GM23248 (cell line): Measurements from ENCODE around the gene ARHGAP19. TPM values are rescaled to one million over a fixed set of nuclear protein-coding genes. Genes with fewer than 3 reads are reported as not detected.

ENCODE experiments used
- DNase-seq: peaks from one replicate; pipeline ENCODE4 v3.0.0-alpha.2; 2015
- H2AFZ ChIP-seq: fragments of 200-600 bp; sonication (generic); 2 replicates; pipeline ENCODE4 v1.6.1; 2016; ENCODE audit warnings: antibody characterized with exemption
- H3F3A ChIP-seq: fragments of 200-600 bp; sonication (generic); 2 replicates; pipeline ENCODE4 v1.6.1; 2016; ENCODE audit warnings: mild to moderate bottlenecking, antibody characterized with exemption, mixed run types; ENCODE audit not compliant: insufficient read depth
- H3K27ac ChIP-seq: fragments of 200-600 bp; sonication (generic); 2 replicates; pipeline ENCODE4 v1.5.1; 2016; ENCODE audit warnings: mild to moderate bottlenecking
- H3K27me3 ChIP-seq: fragments of 200-600 bp; sonication (generic); replicated peaks from 2 replicates; pipeline ENCODE4 v1.6.1; 2016; ENCODE audit warnings: mild to moderate bottlenecking; ENCODE audit not compliant: insufficient read depth
- H3K36me3 ChIP-seq: fragments of 200-600 bp; sonication (generic); 2 replicates; pipeline ENCODE4 v1.6.1; 2016; ENCODE audit warnings: low read depth, mild to moderate bottlenecking
- H3K4me1 ChIP-seq: fragments of 200-600 bp; sonication (generic); 2 replicates; pipeline ENCODE4 v1.6.1; 2016; ENCODE audit warnings: mild to moderate bottlenecking; ENCODE audit not compliant: insufficient read depth
- H3K4me2 ChIP-seq: fragments of 200-600 bp; sonication (generic); one replicate; pipeline ENCODE4 v1.6.1; 2016; ENCODE audit warnings: mild to moderate bottlenecking; ENCODE audit not compliant: unreplicated experiment
- H3K4me3 ChIP-seq: fragments of 200-600 bp; sonication (generic); 2 replicates; pipeline ENCODE4 v1.5.1; 2016; ENCODE audit warnings: mild to moderate bottlenecking
- H3K79me2 ChIP-seq: fragments of 200-600 bp; sonication (generic); 2 replicates; pipeline ENCODE4 v1.6.1; 2016; ENCODE audit warnings: mild to moderate bottlenecking; ENCODE audit not compliant: insufficient read depth
- H3K9ac ChIP-seq: fragments of 200-600 bp; sonication (generic); 2 replicates; pipeline ENCODE4 v1.6.1; 2016; ENCODE audit warnings: mild to moderate bottlenecking
- H3K9me2 ChIP-seq: fragments of 200-600 bp; sonication (generic); 2 replicates; pipeline ENCODE4 v1.6.1; 2016; ENCODE audit warnings: mixed run types, mild to moderate bottlenecking, moderate library complexity; ENCODE audit not compliant: insufficient read depth
- H3K9me3 ChIP-seq: fragments of 200-600 bp; sonication (generic); one replicate; pipeline ENCODE4 v1.6.1; 2017; ENCODE audit warnings: low read depth
- H4K20me1 ChIP-seq: fragments of 200-600 bp; sonication (generic); 2 replicates; pipeline ENCODE4 v1.6.0; 2016; ENCODE audit not compliant: insufficient read depth
- EZH2 ChIP-seq: fragments of 200-600 bp; sonication (generic); IDR thresholded peaks from 2 replicates; pipeline ENCODE4 v1.6.1; 2018; ENCODE audit warnings: antibody characterized with exemption, mild to moderate bottlenecking; ENCODE audit not compliant: insufficient read depth, poor library complexity, severe bottlenecking
- EZH2phosphoT487 ChIP-seq: fragments of 200-600 bp; sonication (generic); IDR thresholded peaks from 2 replicates; pipeline ENCODE4 v1.6.1; 2018; ENCODE audit warnings: antibody characterized with exemption, moderate library complexity, mild to moderate bottlenecking, low read depth; ENCODE audit not compliant: insufficient read depth
- WGBS, 2 experiments: methylation state at CpG; one replicate each; pipeline ENCODE4 v1.1.6; 2015 to 2017; ENCODE audit warnings: low lambda C conversion rate in 2 of 2, low coverage in 1 of 2; ENCODE audit errors: missing lambda C conversion rate in 2 of 2; 5-methylcytosine and 5-hydroxymethylcytosine counted together
- in situ Hi-C: fragments of 300-500 bp; cut with MboI; formaldehyde crosslinking; loops from 2 replicates; pipeline ENCODE4 v1.15.0; 2020
- polyA plus RNA-seq: library from polyadenylated mRNA; unstranded; fragments of >200 nt; fragmentation: Nextera tagmentation; extraction: Ambion mirVana; gene quantifications from 2 replicates; pipeline ENCODE4 v1.2.1, GENCODE V29; 2016
- total RNA-seq: library from RNA; depleted of rRNA; stranded (reverse); fragments of >200 nt; shearing (Covaris generic); gene quantifications from 2 replicates; pipeline ENCODE4 v1.2.3, GENCODE V29; 2014

Gene ARHGAP19
- total and polyA plus RNA-seq, 2 experiments from 2014 or later, result 1.9 to 5.0 TPM

- H3K9me2 ChIP-seq, result no peaks in the 10 kb centered on the region
- H3K4me3 ChIP-seq, result no peak overlapping the region
- no peak overlapping the region for H3K9ac ChIP-seq
- H3K4me1 ChIP-seq, result peaks cover 28% of the 10 kb centered on the region
- peak; percentile 52 for DNase-seq
- H3K27me3 ChIP-seq, result no peaks in the 10 kb centered on the region
- peak overlapping the region; percentile 31 for H3K27ac ChIP-seq
- no peaks in the 10 kb centered on the region for H3K36me3 ChIP-seq
- WGBS, 2 experiments, result 90 to 94% methylated on average over 1 of the region's 1 CpG
- H3K4me2 ChIP-seq, result no peak overlapping the region
- no peaks in the 10 kb centered on the region for H3K79me2 ChIP-seq
- H3K9me3 ChIP-seq, result no peaks in the 10 kb centered on the region
- H3F3A ChIP-seq, result peaks cover 23% of the 10 kb centered on the region; the same call in 1 of the 2 replicates
- no peak overlapping the region for H2AFZ ChIP-seq
- in situ Hi-C loops, result no loop called here
- TF ChIP-seq EZH2phosphoT487 (no peak), EZH2 (no peak)
- H4K20me1 ChIP-seq, result no peaks in the 10 kb centered on the region
These were observed 63.0 kb downstream of the ARHGAP19 start for GRCh38 chr10:97229322-97230015.

GRCh38 chr10:97228775-97229157 lies 63.7 kb downstream of the ARHGAP19 start:
- Histone ChIP-seq H3K4me3 (no peak overlapping the region), H2AFZ (no peak overlapping the region), H3K4me2 (no peak overlapping the region), H4K20me1 (no peaks in the 10 kb centered on the region), H3K27me3 (no peaks in the 10 kb centered on the region), H3K4me1 (peaks cover 30% of the 10 kb centered on the region), H3F3A (peaks cover 23% of the 10 kb centered on the region; the same call in 1 of the 2 replicates), H3K9me2 (no peaks in the 10 kb centered on the region), H3K9me3 (no peaks in the 10 kb centered on the region), H3K36me3 (no peaks in the 10 kb centered on the region), H3K27ac (no peak overlapping the region), H3K9ac (no peak overlapping the region), H3K79me2 (no peaks in the 10 kb centered on the region)
- DNase-seq, result no peak
- 97 to 100% methylated on average over 1 of the region's 1 CpG for WGBS, 2 experiments
- TF ChIP-seq EZH2, result no peak
- TF ChIP-seq EZH2phosphoT487, result no peak
- in situ Hi-C loops, result no loop called here

- H4K20me1 ChIP-seq, result no peaks in the 10 kb centered on the region
- H3K27me3 ChIP-seq, result no peaks in the 10 kb centered on the region
- H3K4me1 ChIP-seq, result peaks cover 30% of the 10 kb centered on the region
- H3K36me3 ChIP-seq, result no peaks in the 10 kb centered on the region
- no peak overlapping the region for H2AFZ ChIP-seq
- H3K27ac ChIP-seq, result no peak overlapping the region
- no peaks in the 10 kb centered on the region for H3K79me2 ChIP-seq
- H3K4me2 ChIP-seq, result no peak overlapping the region
- no peak overlapping the region for H3K9ac ChIP-seq
- H3K9me2 ChIP-seq, result no peaks in the 10 kb centered on the region
- no peak for DNase-seq
- H3K4me3 ChIP-seq, result no peak overlapping the region
- WGBS, 2 experiments, result 94 to 95% methylated on average over 3 of the region's 3 CpGs
- in situ Hi-C loops, result no loop called here
- H3F3A ChIP-seq, result peaks cover 23% of the 10 kb centered on the region; the same call in 1 of the 2 replicates
- H3K9me3 ChIP-seq, result no peaks in the 10 kb centered on the region
- TF ChIP-seq EZH2phosphoT487 (no peak), EZH2 (no peak)
These were observed 64.2 kb downstream of the ARHGAP19 start for GRCh38 chr10:97228130-97228774.

GRCh38 chr10:97226398-97226797 lies 66.0 kb downstream of the ARHGAP19 start:
- Histone ChIP-seq H3K9ac (no peak overlapping the region), H3K27ac (no peak overlapping the region), H3F3A (peaks cover 23% of the 10 kb centered on the region; the same call in 1 of the 2 replicates), H4K20me1 (no peaks in the 10 kb centered on the region), H3K36me3 (no peaks in the 10 kb centered on the region), H3K9me2 (no peaks in the 10 kb centered on the region), H2AFZ (no peak overlapping the region), H3K9me3 (no peaks in the 10 kb centered on the region), H3K4me1 (peaks cover 30% of the 10 kb centered on the region), H3K79me2 (no peaks in the 10 kb centered on the region), H3K27me3 (no peaks in the 10 kb centered on the region), H3K4me2 (no peak overlapping the region), H3K4me3 (no peak overlapping the region)
- TF ChIP-seq EZH2phosphoT487, result no peak
- no peak for TF ChIP-seq EZH2
- in situ Hi-C loops, result no loop called here
- WGBS, 2 experiments, result 83% methylated on average over 4 of the region's 4 CpGs
- DNase-seq, result no peak
